ENCODE measurements around the gene NAPA. TPM values are rescaled to one million over a fixed set of nuclear protein-coding genes. Genes with fewer than 3 reads are reported as not detected.

NAPA gene
- polyA plus RNA-seq, 1 donor from 2014 or later, result 100 TPM

GRCh38 chr19:47483800-47484690 lies 30.8 kb downstream of the NAPA start, which contains the start of gene KPTN:
Gene KPTN (minus strand): TSS chr19:47484219. CDS start chr19:47484160, 59 bp downstream.
- Histone ChIP-seq H2AFZ (ENCODE audit: low read depth, low read length) (peak within 1 kb of the TSS; percentile 99), H3K9me2 (ENCODE audit: insufficient read depth, low read length) (no peaks in the 10 kb centered on the region), H3K9ac (ENCODE audit: low read length) (peak within 1 kb of the TSS; percentile 94), H3K4me2 (ENCODE audit: low read length) (peak within 1 kb of the TSS; percentile 100), H3K9me3 (ENCODE audit: low read length) (no peaks in the 10 kb centered on the region), H3K27me3 (ENCODE audit: insufficient read depth, low read depth, low read length) (no peaks in the 10 kb centered on the region), H3K27ac (ENCODE audit: low read length) (peak within 1 kb of the TSS; percentile 94), H3K4me3 (ENCODE audit: low read length) (peak within 1 kb of the TSS; percentile 88), H3K79me2 (replicated peaks; ENCODE audit: insufficient read depth, low read length) (no peaks in the 10 kb centered on the region), H3K36me3 (ENCODE audit: insufficient read depth, low read length) (no peaks in the 10 kb centered on the region), H3F3A (ENCODE audit: insufficient read depth, low read length, poor library complexity, severe bottlenecking) (no peaks in the 10 kb centered on the region), H4K20me1 (ENCODE audit: insufficient read depth) (no peaks in the 10 kb centered on the region)
- TF ChIP-seq EZH2 (IDR thresholded peaks at IDR 0.05; ENCODE audit: borderline replicate concordance, insufficient read depth, low read length, poor library complexity, severe bottlenecking), result no peak
- peak; percentile 84 for TF ChIP-seq MXI1 (conservative IDR thresholded peaks at IDR 0.05; ENCODE audit: poor library complexity, severe bottlenecking)
- peak; percentile 69 for TF ChIP-seq POLR2AphosphoS5 (IDR thresholded peaks at IDR 0.05)
- TF ChIP-seq CTCF (IDR thresholded peaks at IDR 0.05; ENCODE audit: poor library complexity, severe bottlenecking), result peak; percentile 98
- peak; percentile 72 for TF ChIP-seq RAD21 (conservative IDR thresholded peaks at IDR 0.05)
- peak; percentile 77 for TF ChIP-seq SMC3 (conservative IDR thresholded peaks at IDR 0.05; ENCODE audit: poor library complexity)
- TF ChIP-seq EP300 (conservative IDR thresholded peaks at IDR 0.05; ENCODE audit: poor library complexity, severe bottlenecking), result peak; percentile 67
- TF ChIP-seq REST (IDR thresholded peaks at IDR 0.05; ENCODE audit: borderline replicate concordance), result peak; percentile 32
- peak; percentile 86 for TF ChIP-seq TAF1 (IDR thresholded peaks at IDR 0.05; ENCODE audit: low read depth)

- H3K79me2 ChIP-seq (replicated peaks; ENCODE audit: insufficient read depth, low read length), result no peaks in the 10 kb centered on the region
- H3K4me2 ChIP-seq (ENCODE audit: low read length), result peak overlapping the region; percentile 35
- peak overlapping the region; percentile 94 for H3K9ac ChIP-seq (ENCODE audit: low read length)
- H3K9me2 ChIP-seq (ENCODE audit: insufficient read depth, low read length), result no peaks in the 10 kb centered on the region
- H3K9me3 ChIP-seq (ENCODE audit: low read length), result no peaks in the 10 kb centered on the region
- no peak for TF ChIP-seq MXI1 (conservative IDR thresholded peaks at IDR 0.05; ENCODE audit: poor library complexity, severe bottlenecking)
- no peak for TF ChIP-seq SMC3 (conservative IDR thresholded peaks at IDR 0.05; ENCODE audit: poor library complexity)
- TF ChIP-seq TAF1 (IDR thresholded peaks at IDR 0.05; ENCODE audit: low read depth), result no peak
- TF ChIP-seq EZH2 (IDR thresholded peaks at IDR 0.05; ENCODE audit: borderline replicate concordance, insufficient read depth, low read length, poor library complexity, severe bottlenecking), result no peak
- no peak for TF ChIP-seq REST (IDR thresholded peaks at IDR 0.05; ENCODE audit: borderline replicate concordance)
- no peak for TF ChIP-seq RAD21 (conservative IDR thresholded peaks at IDR 0.05)
- no peak for TF ChIP-seq POLR2AphosphoS5 (IDR thresholded peaks at IDR 0.05)
- TF ChIP-seq CTCF (IDR thresholded peaks at IDR 0.05; ENCODE audit: poor library complexity, severe bottlenecking), result no peak
- no peak for TF ChIP-seq EP300 (conservative IDR thresholded peaks at IDR 0.05; ENCODE audit: poor library complexity, severe bottlenecking)
- no peaks in the 10 kb centered on the region for H4K20me1 ChIP-seq (ENCODE audit: insufficient read depth)
- peak overlapping the region; percentile 88 for H3K4me3 ChIP-seq (ENCODE audit: low read length)
- no peaks in the 10 kb centered on the region for H3F3A ChIP-seq (ENCODE audit: insufficient read depth, low read length, poor library complexity, severe bottlenecking)
- no peaks in the 10 kb centered on the region for H3K27me3 ChIP-seq (ENCODE audit: insufficient read depth, low read depth, low read length)
- H2AFZ ChIP-seq (ENCODE audit: low read depth, low read length), result no peak overlapping the region
- H3K27ac ChIP-seq (ENCODE audit: low read length), result peak overlapping the region; percentile 94
- H3K36me3 ChIP-seq (ENCODE audit: insufficient read depth, low read length), result no peaks in the 10 kb centered on the region
Measured at GRCh38 chr19:47483200-47483599, 31.7 kb downstream of the NAPA start.
